Neuron (in vitro differentiated cells): ENCODE results near the gene DNAJB2.

Experiments used
- H2AFZ ChIP-seq: one replicate; pipeline ENCODE4 v1.6.1; 2013; ENCODE audit warnings: low read depth, mild to moderate bottlenecking, inconsistent platforms, low read length, moderate library complexity
- H3K27me3 ChIP-seq: one replicate; pipeline ENCODE4 v1.6.1; 2013; ENCODE audit warnings: low read length; ENCODE audit not compliant: insufficient read depth
- H3K36me3 ChIP-seq: one replicate; pipeline ENCODE4 v1.6.1; 2013; ENCODE audit warnings: low read length; ENCODE audit not compliant: insufficient read depth
- H3K4me1 ChIP-seq: one replicate; pipeline ENCODE4 v1.6.1; 2013; ENCODE audit warnings: low read length; ENCODE audit not compliant: insufficient read depth
- H3K4me3 ChIP-seq: 2 replicates; pipeline ENCODE4 v1.5.1; 2013; ENCODE audit warnings: mild to moderate bottlenecking, low read length, moderate library complexity
- H3K9me3 ChIP-seq: one replicate; pipeline ENCODE4 v1.6.1; 2013; ENCODE audit warnings: low read length

The DNAJB2 gene

DNA sequence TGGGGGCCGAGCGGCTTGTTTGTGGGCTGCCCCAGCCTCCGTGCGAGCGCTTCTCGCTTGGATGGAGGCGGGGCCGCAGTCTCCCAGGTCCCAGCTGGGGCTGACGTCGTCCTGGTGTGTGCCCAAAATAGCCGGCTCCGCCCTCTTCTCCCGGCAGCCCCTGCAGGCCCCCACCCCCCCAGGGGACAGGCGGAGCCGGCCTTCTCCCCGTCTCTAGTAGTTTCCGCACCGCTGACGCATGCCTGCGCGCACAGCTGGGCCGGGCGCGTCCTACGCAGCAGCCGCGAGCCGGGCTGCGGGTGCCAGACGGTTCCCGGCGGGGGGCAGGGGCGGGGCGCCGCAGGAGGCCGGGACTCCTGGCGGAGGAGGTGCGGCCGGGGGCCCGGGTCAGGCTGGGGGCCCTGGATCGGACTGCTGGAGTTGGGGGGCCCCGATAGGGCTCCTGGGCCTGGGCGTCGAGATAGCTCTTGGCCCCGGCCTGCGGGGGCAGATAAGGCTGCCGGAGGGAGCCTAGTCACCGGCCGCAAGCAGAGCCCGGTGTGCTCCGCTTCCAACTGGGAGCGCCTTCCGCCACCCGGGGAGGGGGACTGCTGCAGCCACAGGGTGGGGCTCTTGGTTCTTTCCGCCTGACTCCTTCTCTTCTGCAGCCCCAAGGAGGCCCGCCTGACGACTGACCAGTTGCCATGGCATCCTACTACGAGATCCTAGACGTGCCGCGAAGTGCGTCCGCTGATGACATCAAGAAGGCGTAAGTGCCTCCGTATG is at the start of gene DNAJB2:
TSS of gene DNAJB2 (plus strand) at position 216 of the 765 bp plus-strand sequence. CDS start at position 684, 468 bp downstream.
- no peaks in the 10 kb centered on the region for H3K9me3 ChIP-seq

DNA sequence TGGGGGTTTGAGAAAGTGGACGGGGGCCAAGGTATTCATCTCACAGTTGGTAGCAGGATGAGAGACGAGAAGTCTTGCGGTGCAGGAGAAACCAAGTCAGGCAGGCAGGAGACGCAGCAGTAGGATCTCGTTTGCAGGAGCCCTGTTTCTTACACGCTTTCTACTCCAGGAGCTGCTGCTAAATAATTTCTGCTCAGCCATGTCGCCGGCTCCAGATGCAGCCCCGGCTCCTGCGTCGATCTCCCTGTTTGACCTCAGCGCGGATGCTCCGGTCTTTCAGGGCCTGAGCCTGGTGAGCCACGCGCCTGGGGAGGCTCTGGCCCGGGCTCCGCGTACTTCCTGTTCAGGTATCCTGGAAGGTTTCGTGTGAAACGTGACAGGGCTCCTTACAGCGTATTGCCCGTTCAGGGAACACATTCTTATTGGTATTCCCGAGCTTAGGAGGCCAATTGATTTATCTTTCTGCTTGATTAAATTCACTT is 49.1 kb upstream of the DNAJB2 start:
- H3K9me3 ChIP-seq: no peaks in the 10 kb centered on the region
- peaks cover 18% of the 10 kb centered on the region for H3K4me1 ChIP-seq
- peak overlapping the region; percentile 30 for H2AFZ ChIP-seq
- no peaks in the 10 kb centered on the region for H3K27me3 ChIP-seq
- H3K36me3 ChIP-seq: peaks cover 34% of the 10 kb centered on the region
- peak overlapping the region; percentile 60 for H3K4me3 ChIP-seq

More for the DNA sequence above, at the start of gene DNAJB2:
- peaks cover 27% of the 10 kb centered on the region for H3K4me1 ChIP-seq
- H2AFZ ChIP-seq: peak within 1 kb of the TSS; percentile 31
- H3K36me3 ChIP-seq: peaks cover 10% of the 10 kb centered on the region
- H3K4me3 ChIP-seq: peak within 1 kb of the TSS; percentile 57
- H3K27me3 ChIP-seq: peaks cover 1% of the 10 kb centered on the region

DNA sequence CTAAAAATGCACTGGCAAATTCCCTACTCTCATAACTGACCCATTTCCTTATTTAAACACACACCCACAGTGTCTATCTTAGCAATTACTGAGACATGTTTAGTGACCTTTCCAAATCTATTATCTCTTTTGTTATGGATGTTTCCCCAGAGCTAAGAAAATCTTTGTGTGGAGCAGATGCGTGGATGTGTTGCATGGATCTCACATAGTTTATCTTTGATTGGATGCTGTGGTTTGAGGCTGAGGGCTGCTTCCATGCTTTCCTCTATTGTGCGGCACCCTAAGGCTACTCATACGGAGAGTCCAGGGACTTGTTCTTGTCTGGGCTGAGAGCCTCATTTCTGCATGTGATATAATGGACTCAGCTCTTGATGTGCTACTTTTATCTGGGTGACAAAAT is 44.8 kb upstream of the DNAJB2 start:
- peaks cover 7% of the 10 kb centered on the region for H3K4me1 ChIP-seq
- H2AFZ ChIP-seq: no peak overlapping the region

DNA sequence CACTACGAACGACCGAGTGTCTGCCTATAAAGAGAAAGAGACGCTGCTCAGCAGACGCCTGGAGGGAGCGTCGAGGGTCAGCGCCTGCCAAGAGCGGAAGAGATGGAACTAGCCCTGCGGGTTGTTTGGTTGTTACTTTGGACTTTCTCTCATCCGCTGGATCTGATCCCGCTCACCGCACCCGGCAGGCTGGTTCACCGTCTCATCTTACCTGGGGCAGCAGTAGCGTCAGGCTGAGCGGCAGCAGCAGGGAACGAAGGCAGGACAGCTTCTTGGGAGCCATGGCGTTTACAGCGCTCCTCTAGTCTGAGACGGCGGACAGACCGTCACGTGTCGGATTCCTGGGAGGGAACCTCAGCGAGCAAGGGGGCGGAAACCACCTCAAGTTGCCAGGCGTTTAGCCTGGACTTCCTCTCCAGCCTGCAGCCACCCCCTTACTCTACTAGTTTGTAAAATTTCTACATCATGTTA is 35.8 kb upstream of the DNAJB2 start:
- Histone ChIP-seq H3K36me3 (peaks cover 25% of the 10 kb centered on the region), H3K27me3 (no peaks in the 10 kb centered on the region), H3K4me3 (no peak overlapping the region), H2AFZ (no peak overlapping the region), H3K9me3 (no peaks in the 10 kb centered on the region), H3K4me1 (peaks cover 18% of the 10 kb centered on the region)

More for the DNA sequence above, 44.8 kb upstream of the DNAJB2 start:
- Histone ChIP-seq H3K9me3 (no peaks in the 10 kb centered on the region), H3K4me3 (no peak overlapping the region), H3K27me3 (no peaks in the 10 kb centered on the region), H3K36me3 (peaks cover 58% of the 10 kb centered on the region)

DNA sequence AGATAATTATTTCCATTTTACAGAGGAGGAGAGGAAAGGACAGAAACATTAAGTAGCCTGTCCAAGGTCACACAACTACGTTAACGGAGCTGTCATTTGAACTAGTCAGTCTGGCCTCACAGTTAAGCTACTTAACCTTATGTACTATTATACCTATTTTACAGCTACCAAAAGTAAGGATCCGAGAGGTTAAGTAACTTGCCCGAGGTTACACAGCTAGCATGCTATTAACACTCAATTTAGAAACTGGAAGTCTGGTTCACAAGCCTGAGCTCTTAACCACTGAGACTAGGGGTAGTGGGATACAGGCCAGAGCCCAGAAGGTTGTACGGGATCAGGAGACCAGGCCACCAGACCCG is 34.4 kb upstream of the DNAJB2 start:
- Histone ChIP-seq H3K4me1 (peaks cover 18% of the 10 kb centered on the region), H3K36me3 (peaks cover 19% of the 10 kb centered on the region), H2AFZ (peak overlapping the region; percentile 23), H3K4me3 (peak overlapping the region; percentile 71), H3K27me3 (no peaks in the 10 kb centered on the region), H3K9me3 (no peaks in the 10 kb centered on the region)

DNA sequence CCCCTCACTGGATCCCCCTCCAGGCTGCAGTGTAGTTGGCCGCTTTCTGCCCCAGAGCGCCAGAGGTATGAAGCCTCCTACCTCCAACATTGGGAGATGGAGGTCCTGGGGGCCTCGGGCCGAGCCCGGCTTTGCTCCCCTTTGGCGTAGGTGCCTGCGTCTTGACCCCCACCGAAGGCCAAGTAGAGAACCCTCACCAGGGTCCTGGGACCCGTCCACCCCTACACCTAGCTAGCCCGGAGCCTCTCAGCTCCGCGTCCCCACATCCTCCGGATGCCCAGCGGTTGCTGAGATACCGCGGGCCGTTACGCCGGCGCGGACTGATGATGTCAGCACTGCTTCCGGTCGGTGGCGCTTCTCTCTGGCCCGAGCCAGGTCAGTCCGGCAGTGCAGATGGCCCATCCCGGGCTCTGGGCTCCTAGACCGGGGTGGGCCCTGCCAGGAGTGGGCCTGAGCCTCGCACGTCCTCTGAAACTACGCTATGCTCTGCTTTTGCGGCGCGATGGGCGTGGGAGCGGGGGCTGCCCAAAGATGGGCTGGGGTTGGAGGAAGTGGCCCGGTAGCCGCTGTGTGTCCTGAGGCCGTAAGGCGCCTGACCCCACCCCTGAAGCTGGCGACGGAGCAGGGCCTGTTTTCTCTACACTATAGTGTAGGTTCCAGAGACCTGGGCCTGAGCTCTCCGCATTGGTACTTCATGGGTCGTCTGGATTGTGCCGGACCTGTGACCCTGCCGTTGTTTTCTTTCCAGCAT is 33.8 kb upstream of the DNAJB2 start, which contains the start of the genes GLB1L and STK16:
TSS of gene GLB1L (minus strand) at position 297 of the 751 bp plus-strand sequence. CDS start 1,871 bp downstream, outside the sequence.
TSS of gene STK16 (plus strand) at position 332 of the 751 bp plus-strand sequence. CDS start 521 bp downstream, outside the sequence.
- Histone ChIP-seq H2AFZ (peak within 1 kb of the TSS; percentile 23), H3K27me3 (no peaks in the 10 kb centered on the region), H3K4me3 (peak within 1 kb of the TSS; percentile 71), H3K9me3 (no peaks in the 10 kb centered on the region), H3K36me3 (peaks cover 19% of the 10 kb centered on the region), H3K4me1 (peaks cover 18% of the 10 kb centered on the region)

DNA sequence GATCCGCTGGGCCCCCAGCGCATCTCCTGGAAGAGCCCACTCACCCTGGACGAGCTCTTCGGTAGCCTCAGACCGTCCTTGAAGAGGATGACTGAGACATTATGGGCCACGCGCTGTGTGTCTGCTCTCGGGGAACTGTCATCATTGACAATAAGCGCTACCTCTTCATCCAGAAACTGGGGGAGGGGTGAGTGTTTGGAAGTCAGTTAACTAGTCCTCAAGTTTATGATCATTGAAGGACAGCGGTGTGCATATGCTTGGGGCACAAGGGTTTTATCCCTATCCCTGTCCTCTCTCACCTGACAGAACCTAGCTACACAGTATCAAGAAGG is 33.3 kb upstream of the DNAJB2 start:
- Histone ChIP-seq H2AFZ (no peak overlapping the region), H3K27me3 (no peaks in the 10 kb centered on the region), H3K36me3 (peaks cover 19% of the 10 kb centered on the region), H3K4me1 (peaks cover 18% of the 10 kb centered on the region), H3K4me3 (peak overlapping the region; percentile 71), H3K9me3 (no peaks in the 10 kb centered on the region)

DNA sequence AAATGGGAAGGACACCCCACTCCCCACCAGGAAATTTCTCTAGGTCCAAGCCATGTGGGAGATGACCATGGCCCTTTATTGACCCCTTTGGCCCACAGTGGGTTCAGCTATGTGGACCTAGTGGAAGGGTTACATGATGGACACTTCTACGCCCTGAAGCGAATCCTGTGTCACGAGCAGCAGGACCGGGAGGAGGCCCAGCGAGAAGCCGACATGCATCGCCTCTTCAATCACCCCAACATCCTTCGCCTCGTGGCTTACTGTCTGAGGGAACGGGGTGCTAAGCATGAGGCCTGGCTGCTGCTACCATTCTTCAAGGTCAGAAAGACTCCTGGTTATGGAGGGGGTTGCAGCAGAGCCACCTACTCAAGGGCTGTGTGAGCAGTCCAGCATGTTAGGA is 32.6 kb upstream of the DNAJB2 start:
- H3K27me3 ChIP-seq: peaks cover 6% of the 10 kb centered on the region
- H3K4me1 ChIP-seq: peaks cover 18% of the 10 kb centered on the region
- peaks cover 19% of the 10 kb centered on the region for H3K36me3 ChIP-seq
- H3K4me3 ChIP-seq: peak overlapping the region; percentile 71
- H3K9me3 ChIP-seq: no peaks in the 10 kb centered on the region
- no peak overlapping the region for H2AFZ ChIP-seq

DNA sequence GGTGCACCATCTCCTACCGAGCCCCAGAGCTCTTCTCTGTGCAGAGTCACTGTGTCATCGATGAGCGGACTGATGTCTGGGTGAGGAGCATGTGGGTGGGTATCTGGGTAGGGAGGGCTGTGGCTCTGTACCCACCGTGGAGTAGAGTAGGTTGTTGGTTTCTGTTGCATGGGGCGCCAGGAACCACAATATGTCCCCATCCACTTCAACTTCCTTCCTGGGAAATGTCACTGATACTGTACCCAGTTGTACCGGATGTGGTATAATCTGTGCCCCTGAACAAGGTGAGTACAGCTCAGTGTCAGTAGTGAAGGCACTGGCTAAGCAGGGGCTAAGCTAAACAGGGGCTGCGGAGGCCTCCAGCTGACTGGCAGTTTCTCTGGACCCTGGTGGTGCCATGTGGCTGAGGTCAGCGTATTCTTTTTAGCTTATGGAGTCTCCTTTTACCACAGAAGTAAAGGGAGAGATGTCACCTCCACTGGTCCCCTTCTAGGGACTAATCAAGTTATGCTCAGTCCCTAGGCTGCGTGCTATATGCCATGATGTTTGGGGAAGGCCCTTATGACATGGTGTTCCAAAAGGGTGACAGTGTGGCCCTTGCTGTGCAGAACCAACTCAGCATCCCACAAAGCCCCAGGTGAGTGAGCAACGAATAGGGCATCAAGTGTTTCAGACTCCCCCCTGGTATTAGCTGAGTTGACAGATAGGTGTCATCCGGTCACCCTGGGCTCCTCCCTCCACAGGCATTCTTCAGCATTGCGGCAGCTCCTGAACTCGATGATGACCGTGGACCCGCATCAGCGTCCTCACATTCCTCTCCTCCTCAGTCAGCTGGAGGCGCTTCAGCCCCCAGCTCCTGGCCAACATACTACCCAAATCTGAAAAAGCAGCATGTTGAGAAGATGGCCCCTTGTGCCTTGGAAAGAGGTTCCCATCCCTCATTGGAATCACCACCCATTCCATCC is 31.2 kb upstream of the DNAJB2 start:
- Histone ChIP-seq H2AFZ (no peak overlapping the region), H3K9me3 (no peaks in the 10 kb centered on the region), H3K4me3 (no peak overlapping the region), H3K36me3 (peaks cover 19% of the 10 kb centered on the region), H3K4me1 (peaks cover 23% of the 10 kb centered on the region), H3K27me3 (peaks cover 20% of the 10 kb centered on the region)

DNA sequence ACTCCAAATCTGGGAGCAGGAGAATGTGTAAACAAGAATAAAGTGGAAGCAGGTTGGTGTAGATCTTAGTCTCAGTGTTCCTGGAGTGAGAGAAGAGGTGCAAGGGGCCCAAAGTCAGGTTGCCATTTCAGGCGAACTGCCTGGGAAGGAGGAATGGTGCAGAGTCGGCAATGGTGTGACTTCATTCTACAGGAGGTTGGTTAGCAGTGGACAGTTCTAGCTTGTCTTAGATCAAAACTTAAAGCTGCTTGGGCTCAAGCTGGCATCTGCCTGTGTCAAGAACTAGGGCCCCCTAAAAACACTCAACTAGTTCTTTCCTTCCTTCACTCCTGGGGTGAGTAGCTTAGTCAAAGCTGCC is 30.3 kb upstream of the DNAJB2 start:
- peaks cover 28% of the 10 kb centered on the region for H3K27me3 ChIP-seq
- H3K9me3 ChIP-seq: no peaks in the 10 kb centered on the region
- peaks cover 19% of the 10 kb centered on the region for H3K36me3 ChIP-seq
- no peak overlapping the region for H3K4me3 ChIP-seq
- no peak overlapping the region for H2AFZ ChIP-seq
- H3K4me1 ChIP-seq: peaks cover 31% of the 10 kb centered on the region

DNA sequence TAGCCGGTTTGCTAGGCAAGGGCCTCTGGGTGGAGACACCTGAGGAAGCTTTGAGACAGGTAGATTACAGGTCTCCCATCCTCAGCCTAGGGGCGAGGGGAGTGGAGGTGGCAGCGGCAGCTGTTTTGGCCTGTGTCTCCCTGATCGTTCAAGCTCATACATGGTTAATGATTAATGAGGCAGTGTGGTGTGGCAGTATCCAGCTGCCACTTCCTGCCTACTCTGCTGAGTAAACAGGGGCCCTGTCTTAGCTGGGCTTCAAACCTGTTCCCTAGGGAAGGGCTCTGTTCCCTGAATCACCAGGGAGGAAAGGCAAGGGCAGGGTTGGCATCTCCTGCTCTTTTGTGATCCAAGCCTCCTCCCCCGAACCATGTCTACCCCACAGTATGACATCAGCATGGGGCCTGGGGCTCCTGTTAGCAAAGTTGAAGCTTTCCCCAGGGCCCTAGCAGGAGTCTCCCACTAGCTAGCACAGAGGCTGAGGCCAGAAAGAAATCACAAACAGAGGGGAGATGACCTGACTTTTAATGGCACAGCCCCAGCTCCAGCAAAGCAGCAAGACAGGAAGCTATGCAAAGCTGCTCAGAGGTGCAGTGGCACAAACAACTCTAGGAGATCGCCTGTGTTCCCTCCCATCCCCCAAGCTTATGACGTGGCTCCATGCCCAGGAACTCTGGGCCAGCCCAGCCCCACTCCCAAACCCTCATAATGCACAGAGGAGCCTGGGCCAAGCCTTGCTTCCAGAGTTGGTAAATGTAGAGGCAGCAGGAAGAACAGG is 29.8 kb upstream of the DNAJB2 start:
- H3K4me3 ChIP-seq: no peak overlapping the region
- H3K27me3 ChIP-seq: peaks cover 34% of the 10 kb centered on the region
- H3K4me1 ChIP-seq: peaks cover 37% of the 10 kb centered on the region
- H3K36me3 ChIP-seq: peaks cover 19% of the 10 kb centered on the region
- H3K9me3 ChIP-seq: no peaks in the 10 kb centered on the region
- no peak overlapping the region for H2AFZ ChIP-seq
